Natural killer cell (primary cell): Measurements from ENCODE around the gene FAM227B. TPM values are rescaled to one million over a fixed set of nuclear protein-coding genes. Genes with fewer than 3 reads are reported as not detected.

Experiments
- ATAC-seq, 3 donors: fragments of 150-1000 bp in 2 of 3; fragments of 200-7000 bp in 1 of 3; cut with Tn5 transposase; 1 replicate in 1 of 3; 2 replicates in 2 of 3; pipeline ENCODE4 v1.10.0; 2021; ENCODE audit warnings: mild to moderate bottlenecking in 2 of 3, moderate library complexity in 2 of 3
- DNase-seq, 2 donors: peaks; one replicate each; pipeline versions ENCODE4 v3.0.0 to v3.0.0-alpha.2; 2013 to 2021; ENCODE audit warnings: mixed read lengths in 1 of 2
- H3K27ac ChIP-seq: one replicate; pipeline ENCODE4 v1.5.1; 2013; ENCODE audit warnings: mild to moderate bottlenecking, low read length
- H3K27me3 ChIP-seq: one replicate; pipeline ENCODE4 v1.6.1; 2013; ENCODE audit warnings: low read length; ENCODE audit not compliant: control insufficient read depth, insufficient read depth
- H3K36me3 ChIP-seq: one replicate; pipeline ENCODE4 v1.6.1; 2013; ENCODE audit warnings: low read length; ENCODE audit not compliant: control insufficient read depth, insufficient read depth
- H3K4me1 ChIP-seq: one replicate; pipeline ENCODE4 v1.6.1; 2013; ENCODE audit warnings: low read length; ENCODE audit not compliant: control insufficient read depth, insufficient read depth
- H3K4me3 ChIP-seq: one replicate; pipeline ENCODE4 v1.5.1; 2013; ENCODE audit warnings: low read length
- H3K9me3 ChIP-seq: one replicate; pipeline ENCODE4 v1.6.1; 2013; ENCODE audit warnings: low read length; ENCODE audit not compliant: control insufficient read depth, insufficient read depth
- H3K27ac Mint-ChIP-seq, 2 donors: one replicate each; pipeline ENCODE4 v1.8.0; 2022; ENCODE audit warnings: mild to moderate bottlenecking in 2 of 2, mixed read lengths in 2 of 2, moderate library complexity in 1 of 2
- H3K27me3 Mint-ChIP-seq, 2 donors: one replicate each; pipeline ENCODE4 v1.8.0; 2022; ENCODE audit warnings: low read depth in 2 of 2, mixed read lengths in 2 of 2
- H3K36me3 Mint-ChIP-seq: one replicate; pipeline ENCODE4 v1.8.0; 2022; ENCODE audit warnings: mixed read lengths
- H3K4me1 Mint-ChIP-seq, 2 donors: one replicate each; pipeline ENCODE4 v1.8.0; 2022; ENCODE audit warnings: mixed read lengths in 2 of 2
- H3K4me3 Mint-ChIP-seq: one replicate; pipeline ENCODE4 v1.8.0; 2022; ENCODE audit warnings: mild to moderate bottlenecking, moderate library complexity, mixed read lengths
- H3K9me3 Mint-ChIP-seq, 2 donors: one replicate each; pipeline ENCODE4 v1.8.0; 2022; ENCODE audit warnings: mixed read lengths in 2 of 2
- WGBS: methylation state at CpG from one replicate; pipeline ENCODE4 v1.1.7; 2013; ENCODE audit warnings: missing lambda C conversion rate; ENCODE audit not compliant: insufficient coverage; 5-methylcytosine and 5-hydroxymethylcytosine counted together
- intact Hi-C: fragments of 100-400 bp; cut with micrococcal nuclease; formaldehyde crosslinking; loops from one replicate; pipeline ENCODE4 v1.14.2; 2022
- total RNA-seq, 4 donors: library from RNA; stranded (reverse); fragments of 120-200 nt in 1 of 4; gene quantifications; one replicate each; pipeline versions ENCODE4 v1.2.3 to v1.2.4, GENCODE V29; 2013 to 2022
- TF ChIP-seq, protein P1 (sequence below): fragments of 200-600 bp; IDR thresholded peaks from one replicate; pipeline ENCODE4 v1.8.0; 2022; ENCODE audit warnings: antibody characterized with exemption

FAM227B gene
- total RNA-seq, 3 donors from 2014 or later (not counting 1 experiment from before 2014, with no cell fraction given), result 3.8 to 5.0 (median 4.9) TPM

DNA sequence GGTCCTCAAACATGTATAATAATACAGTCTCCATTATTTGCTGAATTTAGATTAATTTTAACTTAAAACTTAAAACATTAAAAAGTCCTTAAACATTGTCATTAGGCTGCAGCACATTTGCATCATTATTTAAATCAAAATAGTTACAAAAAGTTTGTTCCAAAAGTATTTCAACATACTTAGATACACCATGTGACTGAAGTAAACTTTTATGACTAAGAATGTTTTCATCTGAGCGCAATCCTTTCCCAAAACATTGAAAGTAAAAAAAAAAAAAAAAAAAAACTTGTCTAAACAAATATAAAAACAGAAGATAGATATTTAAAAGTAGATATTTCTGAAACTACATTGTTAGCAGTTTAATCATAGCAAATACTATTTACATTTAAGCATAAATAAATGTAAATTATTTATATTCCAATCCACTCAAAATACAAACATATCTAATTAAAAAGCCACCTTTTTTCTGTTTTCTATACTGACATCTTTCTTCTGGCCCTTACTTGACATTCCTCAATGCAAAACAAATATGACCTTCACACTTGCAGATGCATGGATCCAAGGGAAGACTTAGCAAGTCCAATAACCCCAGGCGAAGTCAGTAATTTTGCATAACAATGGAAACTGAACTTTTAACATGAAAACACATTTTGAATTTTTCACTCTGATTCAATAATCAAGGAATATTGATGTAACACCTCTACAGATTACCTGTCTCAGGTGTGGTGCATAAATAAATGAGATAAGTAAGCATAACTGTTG lies 10.3 kb downstream of the FAM227B start:
- no peak for ATAC-seq

GRCh38 chr15:49606594-49606993 lies 14.0 kb downstream of the FAM227B start:
- intact Hi-C loops, result no loop called here
- ATAC-seq (no peak), DNase-seq (no peak)
- Mint-ChIP-seq H3K36me3 (peaks cover 30% of the 10 kb centered on the region), H3K4me1 (no peaks in the 10 kb centered on the region), H3K27ac (no peak overlapping the region), H3K4me3 (no peak overlapping the region), H3K27me3 (peaks cover 0 to 7% of the 10 kb centered on the region in 2 donors), H3K9me3 (peaks cover 8 to 10% of the 10 kb centered on the region in 2 donors)
- no peak overlapping the region for H3K27ac ChIP-seq
- no peaks in the 10 kb centered on the region for H3K4me1 ChIP-seq
- H3K4me3 ChIP-seq, result no peak overlapping the region
- peaks cover 4% of the 10 kb centered on the region for H3K9me3 ChIP-seq
- H3K36me3 ChIP-seq, result peaks cover 2% of the 10 kb centered on the region
- H3K27me3 ChIP-seq, result no peaks in the 10 kb centered on the region
- TF ChIP-seq, protein P1, sequence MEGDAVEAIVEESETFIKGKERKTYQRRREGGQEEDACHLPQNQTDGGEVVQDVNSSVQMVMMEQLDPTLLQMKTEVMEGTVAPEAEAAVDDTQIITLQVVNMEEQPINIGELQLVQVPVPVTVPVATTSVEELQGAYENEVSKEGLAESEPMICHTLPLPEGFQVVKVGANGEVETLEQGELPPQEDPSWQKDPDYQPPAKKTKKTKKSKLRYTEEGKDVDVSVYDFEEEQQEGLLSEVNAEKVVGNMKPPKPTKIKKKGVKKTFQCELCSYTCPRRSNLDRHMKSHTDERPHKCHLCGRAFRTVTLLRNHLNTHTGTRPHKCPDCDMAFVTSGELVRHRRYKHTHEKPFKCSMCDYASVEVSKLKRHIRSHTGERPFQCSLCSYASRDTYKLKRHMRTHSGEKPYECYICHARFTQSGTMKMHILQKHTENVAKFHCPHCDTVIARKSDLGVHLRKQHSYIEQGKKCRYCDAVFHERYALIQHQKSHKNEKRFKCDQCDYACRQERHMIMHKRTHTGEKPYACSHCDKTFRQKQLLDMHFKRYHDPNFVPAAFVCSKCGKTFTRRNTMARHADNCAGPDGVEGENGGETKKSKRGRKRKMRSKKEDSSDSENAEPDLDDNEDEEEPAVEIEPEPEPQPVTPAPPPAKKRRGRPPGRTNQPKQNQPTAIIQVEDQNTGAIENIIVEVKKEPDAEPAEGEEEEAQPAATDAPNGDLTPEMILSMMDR, result no peak

More for the DNA sequence above, 10.3 kb downstream of the FAM227B start:
- TF ChIP-seq, protein P1, result no peak
- Histone ChIP-seq H3K9me3 (peaks cover 7% of the 10 kb centered on the region), H3K4me3 (no peak overlapping the region), H3K27ac (no peak overlapping the region), H3K36me3 (peaks cover 4% of the 10 kb centered on the region), H3K4me1 (no peaks in the 10 kb centered on the region), H3K27me3 (no peaks in the 10 kb centered on the region)
- Mint-ChIP-seq H3K36me3 (peaks cover 8% of the 10 kb centered on the region), H3K27ac (no peak overlapping the region), H3K4me3 (no peak overlapping the region), H3K9me3 (peaks cover 2 to 3% of the 10 kb centered on the region in 2 donors), H3K4me1 (no peaks in the 10 kb centered on the region), H3K27me3 (no peaks in the 10 kb centered on the region)
- WGBS, result 100% methylated on average over 1 of the region's 2 CpGs
- intact Hi-C loops, result no loop called here
- DNase-seq, result no peak

DNA sequence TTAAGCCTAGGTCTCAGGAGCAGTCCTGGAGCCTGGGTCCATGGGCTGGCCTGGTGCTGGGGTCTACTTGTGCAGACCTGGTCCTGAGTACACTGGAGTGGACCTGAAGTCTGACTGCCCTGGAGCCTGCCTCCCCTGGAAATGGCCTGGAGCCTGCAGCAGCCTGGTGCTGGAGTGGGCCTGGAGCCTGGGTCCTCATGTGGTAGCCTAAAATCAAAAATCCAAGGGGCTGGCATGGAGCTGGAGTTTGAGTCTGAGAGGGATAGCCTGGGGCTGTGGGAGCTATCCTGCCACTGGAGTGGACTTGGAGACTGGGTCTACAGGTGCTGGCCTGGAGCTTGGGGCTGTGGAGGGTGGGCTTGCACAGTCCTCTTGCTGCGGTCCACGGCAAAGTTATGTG lies 15.0 kb downstream of the FAM227B start:
- Mint-ChIP-seq H3K9me3 (peaks cover 11 to 14% of the 10 kb centered on the region in 2 donors), H3K27ac (no peak overlapping the region), H3K4me3 (no peak overlapping the region), H3K4me1 (no peaks in the 10 kb centered on the region), H3K36me3 (peaks cover 37% of the 10 kb centered on the region), H3K27me3 (peaks cover 0 to 7% of the 10 kb centered on the region in 2 donors)
- Histone ChIP-seq H3K36me3 (peaks cover 2% of the 10 kb centered on the region), H3K27ac (no peak overlapping the region), H3K27me3 (no peaks in the 10 kb centered on the region), H3K9me3 (peaks cover 7% of the 10 kb centered on the region), H3K4me3 (no peak overlapping the region), H3K4me1 (no peaks in the 10 kb centered on the region)
- TF ChIP-seq, protein P1, result no peak
- no peak for ATAC-seq
- no peak for DNase-seq
- intact Hi-C loops, result no loop called here
- WGBS, result no CpG with 5 or more reads among the region's 2 CpGs
